ENCODE measurements around the gene RALY. TPM values are rescaled to one million over a fixed set of nuclear protein-coding genes. Genes with fewer than 3 reads are reported as not detected.

The RALY gene
- total RNA-seq, 1 experiment from 2014 or later, result 298 TPM

DNA sequence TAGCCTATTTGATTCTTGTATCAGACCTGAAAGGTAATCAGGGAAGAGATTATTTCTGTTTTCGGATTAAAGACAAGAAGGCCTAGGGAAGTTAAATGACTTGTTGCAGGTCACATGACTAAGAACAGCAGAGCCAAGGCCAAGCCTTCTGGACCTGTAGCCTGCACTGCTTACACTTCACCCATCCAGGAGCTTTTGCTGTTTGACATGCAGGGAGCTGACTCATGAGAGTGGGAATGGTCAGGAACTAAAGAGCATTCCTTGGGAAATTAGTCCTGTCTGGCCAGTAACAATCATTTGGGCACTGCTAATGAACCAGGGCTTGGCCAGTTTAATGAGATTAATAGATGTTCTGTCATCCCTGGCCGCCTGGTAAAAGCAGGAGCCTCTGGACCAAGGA, 71.5 kb downstream of the RALY start:
- Mint-ChIP-seq H3K27ac (ENCODE audit: unreplicated experiment) (no peak overlapping the region), H3K27me3 (ENCODE audit: insufficient read depth, unreplicated experiment) (no peaks in the 10 kb centered on the region), H3K4me1 (ENCODE audit: low read depth, unreplicated experiment) (no peaks in the 10 kb centered on the region), H3K36me3 (ENCODE audit: insufficient read depth, unreplicated experiment) (peaks cover 17% of the 10 kb centered on the region), H3K4me3 (ENCODE audit: unreplicated experiment) (no peak overlapping the region), H3K9me3 (ENCODE audit: unreplicated experiment) (no peaks in the 10 kb centered on the region)
- no peaks in the 10 kb centered on the region for H3K4me1 ChIP-seq
- TF ChIP-seq, protein P1, sequence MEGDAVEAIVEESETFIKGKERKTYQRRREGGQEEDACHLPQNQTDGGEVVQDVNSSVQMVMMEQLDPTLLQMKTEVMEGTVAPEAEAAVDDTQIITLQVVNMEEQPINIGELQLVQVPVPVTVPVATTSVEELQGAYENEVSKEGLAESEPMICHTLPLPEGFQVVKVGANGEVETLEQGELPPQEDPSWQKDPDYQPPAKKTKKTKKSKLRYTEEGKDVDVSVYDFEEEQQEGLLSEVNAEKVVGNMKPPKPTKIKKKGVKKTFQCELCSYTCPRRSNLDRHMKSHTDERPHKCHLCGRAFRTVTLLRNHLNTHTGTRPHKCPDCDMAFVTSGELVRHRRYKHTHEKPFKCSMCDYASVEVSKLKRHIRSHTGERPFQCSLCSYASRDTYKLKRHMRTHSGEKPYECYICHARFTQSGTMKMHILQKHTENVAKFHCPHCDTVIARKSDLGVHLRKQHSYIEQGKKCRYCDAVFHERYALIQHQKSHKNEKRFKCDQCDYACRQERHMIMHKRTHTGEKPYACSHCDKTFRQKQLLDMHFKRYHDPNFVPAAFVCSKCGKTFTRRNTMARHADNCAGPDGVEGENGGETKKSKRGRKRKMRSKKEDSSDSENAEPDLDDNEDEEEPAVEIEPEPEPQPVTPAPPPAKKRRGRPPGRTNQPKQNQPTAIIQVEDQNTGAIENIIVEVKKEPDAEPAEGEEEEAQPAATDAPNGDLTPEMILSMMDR (IDR thresholded peaks at IDR 0.05; ENCODE audit: insufficient read depth in 1 of 2, low read depth in 1 of 2, low read length in 1 of 2, severe bottlenecking in 1 of 2, unreplicated experiment in 1 of 2), result no peak
- intact Hi-C loops (cut with micrococcal nuclease; ENCODE audit: unreplicated experiment), result no loop called here
- no peaks in the 10 kb centered on the region for H3K27me3 ChIP-seq (replicated peaks; ENCODE audit: control insufficient read depth, insufficient read depth, low read length)
- 0 out of 2 replicates have a peak, but pooled peaks cover 1% of the 10 kb centered on the region for H3K36me3 ChIP-seq (ENCODE audit: control insufficient read depth, insufficient read depth, low read length)
- no peak for DNase-seq
- CTCF ChIA-PET, result interaction anchor here (0.5 to 0.6 kb wide), 2 partner anchors 36 to 226 kb away, joined by 4 to 7 read pairs; no protein-coding TSS in a partner anchor
- POLR2A ChIA-PET, result no interaction called here
- no peaks in the 10 kb centered on the region for H3K9me3 ChIP-seq
- H3K4me3 ChIP-seq (ENCODE audit: low read depth, low read length), result no peak overlapping the region
- no TSS peak for BruUV-seq (replicated peaks)

DNA sequence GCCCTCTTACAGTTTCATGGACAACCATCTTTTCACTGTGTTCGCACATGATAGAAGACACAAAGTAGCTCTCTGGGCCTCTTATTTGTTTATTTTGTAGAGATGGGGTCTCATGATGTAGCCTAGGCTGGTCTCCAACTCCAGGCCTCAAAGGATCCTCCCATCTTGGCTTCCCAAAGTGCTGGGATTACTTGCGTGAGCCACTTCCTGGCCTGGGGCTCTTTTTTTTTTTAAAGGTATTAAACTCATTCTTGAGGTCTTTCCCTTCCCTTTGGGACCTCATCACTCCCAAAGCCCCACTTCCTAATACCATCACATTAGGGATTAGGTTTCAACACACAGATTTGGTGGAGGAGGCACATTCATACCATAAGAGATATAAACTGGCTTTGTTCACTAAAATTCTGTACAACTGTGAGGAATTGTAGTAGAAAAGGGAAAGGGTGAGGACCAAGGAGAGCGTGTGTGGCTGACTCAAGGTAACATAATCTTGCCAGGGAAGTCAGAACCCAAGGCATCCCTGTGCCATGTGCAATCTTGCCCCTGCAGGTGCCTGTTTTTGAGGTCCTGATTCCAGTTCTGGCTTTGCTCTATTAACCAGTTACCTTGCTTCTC, 72.9 kb downstream of the RALY start:
- no peak for DNase-seq
- Histone ChIP-seq H3K4me1 (no peaks in the 10 kb centered on the region), H3K36me3 (ENCODE audit: control insufficient read depth, insufficient read depth, low read length) (peaks cover 2% of the 10 kb centered on the region; the same call in 1 of the 2 replicates), H3K9me3 (no peaks in the 10 kb centered on the region), H3K27me3 (replicated peaks; ENCODE audit: control insufficient read depth, insufficient read depth, low read length) (no peaks in the 10 kb centered on the region), H3K4me3 (ENCODE audit: low read depth, low read length) (no peak overlapping the region)
- Mint-ChIP-seq H3K27me3 (ENCODE audit: insufficient read depth, unreplicated experiment) (no peaks in the 10 kb centered on the region), H3K36me3 (ENCODE audit: insufficient read depth, unreplicated experiment) (peaks cover 24% of the 10 kb centered on the region), H3K9me3 (ENCODE audit: unreplicated experiment) (no peaks in the 10 kb centered on the region), H3K27ac (ENCODE audit: unreplicated experiment) (no peak overlapping the region), H3K4me3 (ENCODE audit: unreplicated experiment) (no peak overlapping the region), H3K4me1 (ENCODE audit: low read depth, unreplicated experiment) (no peaks in the 10 kb centered on the region)
- ChIA-PET POLR2A (no interaction called here), CTCF (no interaction called here)
- no TSS peak for BruUV-seq (replicated peaks)
- intact Hi-C loops (cut with micrococcal nuclease; ENCODE audit: unreplicated experiment), result no loop called here
- TF ChIP-seq, protein P1 (IDR thresholded peaks at IDR 0.05; ENCODE audit: insufficient read depth in 1 of 2, low read depth in 1 of 2, low read length in 1 of 2, severe bottlenecking in 1 of 2, unreplicated experiment in 1 of 2), result no peak

DNA sequence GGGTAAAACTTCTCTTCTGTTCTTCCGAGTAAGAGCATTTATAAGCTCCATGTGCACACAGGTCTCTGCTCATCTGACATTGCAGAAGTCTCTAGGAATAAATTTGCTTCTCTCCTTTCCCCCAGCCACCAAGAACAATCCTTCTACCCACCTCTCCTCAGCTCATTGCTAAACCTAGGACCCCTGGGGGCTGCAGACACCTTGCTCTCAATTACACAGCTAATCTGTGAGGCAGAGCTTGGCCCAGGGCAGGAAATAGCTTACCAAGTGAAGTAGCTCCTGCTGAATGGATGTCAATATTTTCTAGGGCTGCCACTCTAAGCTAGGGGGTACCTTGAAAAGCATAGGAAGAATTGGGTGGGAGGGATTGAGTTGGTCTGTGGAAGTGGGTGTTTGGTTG, 74.3 kb downstream of the RALY start:
- no peak overlapping the region for H3K4me3 Mint-ChIP-seq (ENCODE audit: unreplicated experiment)
- Histone ChIP-seq H3K4me3 (ENCODE audit: low read depth, low read length) (no peak overlapping the region), H3K36me3 (ENCODE audit: control insufficient read depth, insufficient read depth, low read length) (peaks cover 2% of the 10 kb centered on the region; the same call in 1 of the 2 replicates), H3K9me3 (no peaks in the 10 kb centered on the region), H3K4me1 (no peaks in the 10 kb centered on the region), H3K27me3 (replicated peaks; ENCODE audit: control insufficient read depth, insufficient read depth, low read length) (no peaks in the 10 kb centered on the region)
- no peaks in the 10 kb centered on the region for H3K9me3 Mint-ChIP-seq (ENCODE audit: unreplicated experiment)
- H3K27me3 Mint-ChIP-seq (ENCODE audit: insufficient read depth, unreplicated experiment), result no peaks in the 10 kb centered on the region
- intact Hi-C loops (cut with micrococcal nuclease; ENCODE audit: unreplicated experiment), result loop anchor here (2.0 kb wide), 2 partner anchors 45 to 271 kb away; no protein-coding TSS in a partner anchor
- ChIA-PET POLR2A (interaction anchor here (0.9 kb wide), 1 partner anchor 44 kb away, joined by 4 read pairs; the partner anchor contains the start of gene EIF2S2), CTCF (interaction anchor here (1.0 to 2.7 kb wide), 11 partner anchors 9 to 276 kb away, joined by 3 to 14 read pairs (median 7); partner anchors contain the start of gene EIF2S2)
- no TSS peak for BruUV-seq (replicated peaks)
- no peaks in the 10 kb centered on the region for H3K4me1 Mint-ChIP-seq (ENCODE audit: low read depth, unreplicated experiment)
- DNase-seq, result no peak
- peaks cover 33% of the 10 kb centered on the region for H3K36me3 Mint-ChIP-seq (ENCODE audit: insufficient read depth, unreplicated experiment)
- no peak overlapping the region for H3K27ac Mint-ChIP-seq (ENCODE audit: unreplicated experiment)
- TF ChIP-seq, protein P1 (IDR thresholded peaks at IDR 0.05; ENCODE audit: insufficient read depth in 1 of 2, low read depth in 1 of 2, low read length in 1 of 2, severe bottlenecking in 1 of 2, unreplicated experiment in 1 of 2), result no peak

Data from Caco-2 (cell line).